Measurements from ENCODE around the gene DGCR2.
"Not testable (repeated sequence)": the region's sequence is repeated elsewhere in the genome, so short reads cannot be mapped to it uniquely, and the experiment has no call there.

The DGCR2 gene

DNA sequence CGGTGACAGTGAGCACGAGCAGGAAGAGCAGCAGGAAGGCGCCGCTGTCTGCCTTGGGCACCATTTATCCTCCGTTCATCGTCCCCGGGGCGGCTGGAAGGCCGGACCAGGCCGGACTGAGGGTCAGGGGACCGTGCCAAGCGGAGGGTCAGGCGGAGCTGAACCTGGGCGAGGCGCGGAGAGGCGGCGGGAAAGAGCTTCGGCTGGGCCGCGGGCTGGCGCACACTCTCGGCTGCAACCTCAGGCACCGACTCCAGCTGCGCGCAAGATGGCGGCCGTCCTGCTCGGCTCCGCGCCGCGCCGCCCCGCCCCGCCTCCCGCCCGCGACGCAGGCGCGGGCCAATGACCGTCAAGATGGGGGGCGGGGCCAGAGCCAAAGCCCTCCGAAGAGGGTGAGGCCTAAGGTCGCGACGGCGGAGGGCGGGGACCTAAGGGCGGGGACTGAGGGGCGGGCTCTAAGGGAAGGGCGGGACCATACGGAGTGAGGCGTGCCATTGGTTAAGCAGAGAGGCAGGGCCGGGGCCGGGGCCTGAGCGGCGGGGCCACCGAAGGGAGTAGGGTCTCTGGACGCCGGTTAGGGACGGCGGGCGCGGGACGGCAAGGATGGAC, at the start of gene DGCR2:
TSS of gene DGCR2 (minus strand) at position 270 of the 609 bp plus-strand sequence. CDS start at position 64, 206 bp downstream.
- DNase-seq = peak; percentile 73

- DNase-seq = no peak
Measured at GRCh38 chr22:19169947-19170318, 47.7 kb upstream of the DGCR2 start.

DNA sequence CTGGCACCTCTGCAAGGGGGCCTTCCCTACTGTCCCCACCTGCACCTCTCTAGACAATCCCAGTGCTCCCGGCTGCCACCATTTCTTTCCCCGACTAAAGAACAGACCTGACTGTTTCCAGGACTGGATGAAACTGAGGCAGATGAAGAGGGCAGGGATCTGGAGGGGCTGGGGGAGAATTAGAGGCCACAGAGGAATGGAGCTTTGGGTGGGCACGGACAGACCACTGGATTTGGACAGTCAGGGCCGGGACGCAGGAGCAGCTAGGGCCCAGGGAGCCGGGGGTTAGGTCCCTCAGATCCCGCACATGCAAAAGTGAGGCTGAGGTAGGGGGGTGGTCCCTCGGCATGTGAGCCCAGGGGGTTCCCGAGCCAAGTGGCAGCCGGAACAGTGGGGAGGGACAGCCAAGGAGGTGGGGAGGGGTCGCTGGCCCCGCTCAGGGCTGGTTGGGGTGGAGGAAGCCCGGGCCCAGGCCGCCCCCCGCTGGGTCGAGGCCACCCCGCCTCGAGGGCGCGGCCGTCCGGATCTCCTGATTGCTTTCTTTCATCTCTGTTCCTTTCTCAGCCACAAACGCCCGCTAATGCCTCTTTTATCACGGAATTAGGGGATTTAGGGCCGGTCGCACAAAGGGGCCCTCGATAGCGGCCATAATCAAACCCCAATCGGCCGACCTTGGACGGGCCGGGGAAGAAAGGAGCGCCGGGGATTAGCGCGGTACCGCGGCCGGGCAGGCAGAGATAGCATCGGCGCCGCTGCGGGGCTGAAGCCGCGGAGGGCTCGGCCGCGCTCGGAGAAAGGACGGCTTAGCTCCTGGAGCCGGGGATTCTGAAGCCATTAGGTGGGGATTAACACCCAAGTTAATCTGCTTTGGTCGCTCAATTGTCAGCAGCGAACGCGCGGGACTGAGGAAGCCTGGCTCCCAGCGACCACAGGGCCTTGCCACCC, 47.1 kb upstream of the DGCR2 start:
- no peak for DNase-seq

GRCh38 chr22:19168088-19168890, 46.1 kb upstream of the DGCR2 start:
- no peak for DNase-seq

DNA sequence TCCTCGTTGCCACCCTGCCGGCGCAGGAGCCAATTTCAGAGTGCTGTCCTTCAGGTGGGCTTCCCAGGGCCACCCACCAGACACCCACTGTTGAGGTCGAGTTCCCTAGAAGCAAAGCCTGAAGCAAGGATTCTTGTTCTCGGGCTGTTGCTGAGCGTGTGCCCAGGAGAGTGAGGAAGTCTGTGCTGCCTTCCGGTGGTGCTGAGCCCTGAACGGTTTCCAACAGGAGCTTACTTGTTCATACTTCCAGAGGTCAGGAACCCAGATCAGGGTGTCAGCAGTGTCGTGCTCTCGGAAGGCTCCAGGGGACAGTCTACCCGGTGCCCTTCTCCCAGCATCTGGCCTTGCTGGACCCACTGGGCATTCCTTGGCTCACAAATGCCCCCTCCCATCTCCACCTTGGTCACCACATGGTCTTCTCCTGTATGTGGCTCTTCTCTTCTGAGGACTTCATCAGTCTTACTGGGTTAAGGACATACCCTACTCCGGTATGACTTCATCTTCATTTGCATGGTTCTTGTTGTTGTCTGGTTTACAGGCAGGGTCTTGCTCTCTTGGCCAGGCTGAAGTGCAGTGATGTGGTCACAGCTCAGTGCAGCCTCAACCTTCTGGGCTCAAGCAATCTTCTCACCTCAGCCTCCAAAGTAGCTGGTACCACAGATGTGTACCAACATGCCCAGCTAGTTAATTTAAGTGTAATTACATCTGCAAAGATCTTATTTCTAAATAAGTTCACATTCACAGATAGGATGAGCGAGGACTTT, 45.1 kb upstream of the DGCR2 start:
- DNase-seq = no peak

DNA sequence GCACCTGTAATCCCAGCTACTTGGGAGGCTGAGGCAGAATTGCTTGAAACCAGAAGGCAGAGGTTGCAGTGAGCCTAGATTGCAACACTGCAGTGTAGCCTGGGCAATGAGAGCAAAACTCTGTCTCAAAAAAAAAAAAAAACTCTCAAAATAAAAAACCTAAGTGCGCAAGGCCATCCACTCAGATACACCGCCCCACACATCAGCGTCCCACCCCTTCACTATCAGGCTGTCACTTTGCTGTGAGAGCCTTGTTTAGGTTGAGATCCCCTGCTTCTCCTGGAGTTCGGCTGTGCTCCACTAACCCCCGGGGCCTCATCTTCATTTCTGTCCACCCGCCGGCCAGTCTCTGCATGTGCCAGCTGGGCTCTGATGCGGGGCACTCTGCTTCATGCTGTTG, 44.2 kb upstream of the DGCR2 start:
- no peak for DNase-seq

GRCh38 chr22:19164425-19164824, 42.2 kb upstream of the DGCR2 start:
- no peak for DNase-seq

DNA sequence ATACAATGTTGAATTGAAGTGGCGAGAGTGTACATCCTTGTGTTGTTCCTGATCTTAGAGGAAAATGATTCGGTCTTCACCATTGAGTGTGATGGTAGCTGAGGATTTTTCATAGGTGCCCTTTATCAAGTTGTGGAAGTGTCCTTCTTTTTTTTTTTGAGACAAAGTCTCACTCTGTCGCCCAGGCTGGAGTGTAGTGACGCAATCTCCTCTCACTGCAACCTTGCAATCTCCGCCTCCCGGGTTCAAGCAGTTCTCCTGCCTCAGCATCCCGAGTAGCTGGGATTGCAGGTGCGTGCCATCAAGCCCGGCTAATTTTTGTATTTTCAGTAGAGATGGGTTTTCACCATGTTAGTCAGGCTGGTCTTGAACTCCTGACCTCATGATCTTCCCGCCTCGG, 36.4 kb upstream of the DGCR2 start:
- not testable (repeated sequence) for DNase-seq

- DNase-seq = not testable (repeated sequence)
Measured at GRCh38 chr22:19156109-19156508, 33.9 kb upstream of the DGCR2 start.

GRCh38 chr22:19152942-19153883, 31.0 kb upstream of the DGCR2 start:
- no peak for DNase-seq

- no peak for DNase-seq
Measured at GRCh38 chr22:19151329-19152191, 29.3 kb upstream of the DGCR2 start.

- DNase-seq = no peak
Measured at GRCh38 chr22:19150482-19151328, 28.5 kb upstream of the DGCR2 start.

DNA sequence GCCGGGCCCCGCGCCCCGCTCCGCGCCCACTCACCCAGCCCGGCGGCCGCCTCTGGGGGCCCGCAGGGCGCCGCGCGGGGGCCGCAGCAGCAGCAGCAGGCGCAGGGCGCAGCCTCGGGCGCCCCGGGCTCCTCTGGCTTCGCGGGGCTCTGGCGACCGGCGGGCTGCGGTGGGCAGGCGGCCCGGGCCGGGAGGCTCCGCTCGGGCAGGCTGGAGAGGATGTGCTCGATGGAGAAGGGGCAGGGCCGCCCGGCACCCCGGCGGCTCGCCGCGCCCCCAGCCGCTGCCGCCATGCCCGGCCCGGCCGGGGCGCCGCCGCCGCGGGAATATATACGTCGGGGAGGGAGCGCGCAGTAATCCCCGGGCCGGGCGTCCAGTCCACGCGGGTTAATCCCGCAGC, 27.8 kb upstream of the DGCR2 start, which contains the start of gene GSC2:
TSS of gene GSC2 (minus strand) at position 302 of the 400 bp plus-strand sequence. CDS start at position 293, 9 bp downstream.
- no peak for DNase-seq

GRCh38 chr22:19149047-19149883, 27.1 kb upstream of the DGCR2 start:
- DNase-seq = no peak

DNA sequence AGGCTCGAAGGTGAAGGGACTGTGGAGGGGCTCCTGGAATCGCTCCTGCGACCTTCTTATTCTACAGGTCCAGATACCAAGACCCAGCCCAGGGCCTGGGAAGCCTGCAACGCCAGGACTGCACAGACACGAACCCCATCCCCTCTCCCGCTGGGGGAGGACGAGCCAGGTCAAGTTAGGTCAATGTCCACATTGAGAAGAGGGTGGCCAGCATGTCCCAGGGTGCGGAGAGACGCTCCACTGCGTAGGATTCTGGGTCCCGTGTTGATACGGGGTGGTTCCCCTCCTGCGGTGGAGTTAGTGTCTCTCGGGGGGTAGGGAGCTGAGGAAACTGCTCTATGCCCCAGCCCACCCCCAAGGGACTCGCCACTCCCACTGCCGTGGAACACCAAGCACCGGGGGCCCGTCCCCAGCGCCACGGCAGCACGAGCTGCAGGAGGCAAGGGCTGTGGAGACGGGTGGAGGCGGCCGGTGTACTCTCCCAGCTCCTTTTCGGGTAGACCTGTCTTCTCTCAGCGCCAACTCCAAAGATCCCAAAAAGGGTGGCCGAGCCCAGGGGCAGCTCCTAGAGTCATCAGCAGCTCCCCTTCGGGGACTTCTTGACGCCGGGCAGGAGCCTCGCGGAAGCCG, 26.3 kb upstream of the DGCR2 start:
- no peak for DNase-seq

DNA sequence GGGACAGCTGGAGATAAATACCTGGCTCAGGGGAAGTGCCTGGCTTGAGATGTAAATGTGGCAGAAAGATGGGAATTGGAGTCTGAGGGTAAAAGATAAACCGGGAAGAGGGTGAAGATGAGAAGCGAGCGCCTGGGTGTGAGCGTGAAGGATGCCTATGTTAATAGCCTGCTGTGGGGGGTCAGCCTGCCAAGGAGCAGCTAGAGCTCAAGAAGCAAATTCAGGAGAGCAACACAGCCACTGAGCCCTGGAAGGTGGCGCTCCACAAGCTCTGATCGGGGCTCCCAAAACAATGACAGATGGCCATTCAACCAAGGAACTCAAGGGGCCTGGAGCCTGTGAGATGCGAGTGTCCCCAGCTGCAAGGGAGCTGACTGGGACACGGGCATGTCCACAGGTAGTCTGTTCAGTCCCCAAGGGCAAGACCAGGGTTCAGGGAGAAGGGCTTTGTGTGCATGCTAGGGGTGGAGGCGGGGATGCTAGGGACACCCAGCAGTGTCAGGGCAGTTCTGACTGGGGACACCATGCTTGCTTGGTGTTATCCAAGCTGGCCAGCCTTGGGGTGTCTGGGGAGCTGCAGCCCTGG, 25.1 kb upstream of the DGCR2 start:
- no peak for DNase-seq

DNA sequence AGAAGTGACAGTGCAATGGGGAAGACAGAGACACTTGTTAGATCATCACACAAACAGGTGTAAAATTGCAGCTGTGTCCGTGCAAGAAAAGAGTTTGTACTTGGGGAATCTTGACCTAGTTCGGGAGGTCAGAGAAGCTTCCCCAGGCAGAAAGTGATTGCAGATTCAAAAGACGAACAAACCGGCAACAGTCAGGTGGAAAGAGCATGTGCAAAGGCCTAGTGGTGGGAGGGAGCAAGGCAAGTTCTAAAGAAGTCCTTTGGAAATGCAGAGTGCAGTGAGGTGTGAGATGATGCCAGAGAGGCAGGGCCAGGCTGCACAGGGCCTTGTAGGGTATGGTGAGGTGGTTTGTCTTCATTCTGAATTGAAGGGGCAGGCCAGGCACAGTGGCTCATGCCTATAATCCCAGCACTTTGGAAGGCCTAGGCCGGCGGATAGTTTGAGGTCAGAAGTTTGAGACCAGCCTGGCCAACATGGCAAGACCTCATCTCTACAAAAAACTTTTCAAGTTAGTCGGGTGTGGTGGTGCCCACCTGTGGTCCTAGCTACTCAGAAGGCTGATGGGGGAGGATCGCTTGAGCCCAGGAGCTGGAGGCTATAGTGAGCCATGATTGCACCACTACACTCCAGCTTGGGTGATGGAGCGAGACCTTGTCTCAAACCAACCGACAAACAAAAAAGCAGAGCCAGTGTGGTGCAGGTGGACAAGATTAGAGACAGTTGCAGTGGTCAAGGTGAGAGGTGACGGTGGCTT, 24.2 kb upstream of the DGCR2 start:
- no peak for DNase-seq

All from NCI-H1436 treated with DMSO at 0.1 percent for 48 hours (cell line).